ENCODE results near the gene UBE2QL1.

UBE2QL1 gene

GRCh38 chr5:6497262-6497661, 48.6 kb downstream of the UBE2QL1 start (continued):
- TF ChIP-seq ZBTB11 (tag by site-specific recombination; conservative IDR thresholded peaks at IDR 0.05; ENCODE audit: low read depth) = no peak
- TF ChIP-seq ZNF76 (tag by site-specific recombination; IDR thresholded peaks at IDR 0.05; ENCODE audit: borderline replicate concordance, low read depth) = no peak
- TF ChIP-seq, protein P1, sequence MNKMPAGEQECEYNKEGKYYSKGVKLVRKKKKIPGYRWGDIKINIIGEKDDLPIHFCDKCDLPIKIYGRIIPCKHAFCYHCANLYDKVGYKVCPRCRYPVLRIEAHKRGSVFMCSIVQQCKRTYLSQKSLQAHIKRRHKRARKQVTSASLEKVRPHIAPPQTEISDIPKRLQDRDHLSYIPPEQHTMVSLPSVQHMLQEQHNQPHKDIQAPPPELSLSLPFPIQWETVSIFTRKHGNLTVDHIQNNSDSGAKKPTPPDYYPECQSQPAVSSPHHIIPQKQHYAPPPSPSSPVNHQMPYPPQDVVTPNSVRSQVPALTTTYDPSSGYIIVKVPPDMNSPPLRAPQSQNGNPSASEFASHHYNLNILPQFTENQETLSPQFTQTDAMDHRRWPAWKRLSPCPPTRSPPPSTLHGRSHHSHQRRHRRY (tag by site-specific recombination; IDR thresholded peaks at IDR 0.05) = no peak

- POLR2A ChIA-PET = no interaction called here
- H3K4me3 ChIP-seq (ENCODE audit: low read depth, low read length) = no peak overlapping the region
- no peaks in the 10 kb centered on the region for H3K9me3 ChIP-seq (ENCODE audit: control insufficient read depth, insufficient read depth, low read depth, low read length)
- TF ChIP-seq ZNF768 (tag by site-specific recombination; IDR thresholded peaks at IDR 0.05) (no peak), ZBTB8A (tag by site-specific recombination; IDR thresholded peaks at IDR 0.05) (no peak), GFI1B (tag by site-specific recombination; IDR thresholded peaks at IDR 0.05) (no peak), ZNF76 (tag by site-specific recombination; IDR thresholded peaks at IDR 0.05; ENCODE audit: borderline replicate concordance, low read depth) (no peak), ZNF133 (tag by site-specific recombination; IDR thresholded peaks at IDR 0.05) (no peak), ZNF488 (tag by site-specific recombination; IDR thresholded peaks at IDR 0.05) (no peak), ZNF791 (tag by site-specific recombination; IDR thresholded peaks at IDR 0.05) (no peak), ZFP41 (tag by site-specific recombination; IDR thresholded peaks at IDR 0.05; ENCODE audit: borderline replicate concordance) (no peak), SP2 (tag by site-specific recombination; IDR thresholded peaks at IDR 0.05) (no peak), KLF1 (tag by site-specific recombination; IDR thresholded peaks at IDR 0.05) (no peak), SP7 (tag by site-specific recombination; IDR thresholded peaks at IDR 0.05) (no peak), GLIS1 (tag by site-specific recombination; IDR thresholded peaks at IDR 0.05) (no peak)
- TF ChIP-seq, protein P2, sequence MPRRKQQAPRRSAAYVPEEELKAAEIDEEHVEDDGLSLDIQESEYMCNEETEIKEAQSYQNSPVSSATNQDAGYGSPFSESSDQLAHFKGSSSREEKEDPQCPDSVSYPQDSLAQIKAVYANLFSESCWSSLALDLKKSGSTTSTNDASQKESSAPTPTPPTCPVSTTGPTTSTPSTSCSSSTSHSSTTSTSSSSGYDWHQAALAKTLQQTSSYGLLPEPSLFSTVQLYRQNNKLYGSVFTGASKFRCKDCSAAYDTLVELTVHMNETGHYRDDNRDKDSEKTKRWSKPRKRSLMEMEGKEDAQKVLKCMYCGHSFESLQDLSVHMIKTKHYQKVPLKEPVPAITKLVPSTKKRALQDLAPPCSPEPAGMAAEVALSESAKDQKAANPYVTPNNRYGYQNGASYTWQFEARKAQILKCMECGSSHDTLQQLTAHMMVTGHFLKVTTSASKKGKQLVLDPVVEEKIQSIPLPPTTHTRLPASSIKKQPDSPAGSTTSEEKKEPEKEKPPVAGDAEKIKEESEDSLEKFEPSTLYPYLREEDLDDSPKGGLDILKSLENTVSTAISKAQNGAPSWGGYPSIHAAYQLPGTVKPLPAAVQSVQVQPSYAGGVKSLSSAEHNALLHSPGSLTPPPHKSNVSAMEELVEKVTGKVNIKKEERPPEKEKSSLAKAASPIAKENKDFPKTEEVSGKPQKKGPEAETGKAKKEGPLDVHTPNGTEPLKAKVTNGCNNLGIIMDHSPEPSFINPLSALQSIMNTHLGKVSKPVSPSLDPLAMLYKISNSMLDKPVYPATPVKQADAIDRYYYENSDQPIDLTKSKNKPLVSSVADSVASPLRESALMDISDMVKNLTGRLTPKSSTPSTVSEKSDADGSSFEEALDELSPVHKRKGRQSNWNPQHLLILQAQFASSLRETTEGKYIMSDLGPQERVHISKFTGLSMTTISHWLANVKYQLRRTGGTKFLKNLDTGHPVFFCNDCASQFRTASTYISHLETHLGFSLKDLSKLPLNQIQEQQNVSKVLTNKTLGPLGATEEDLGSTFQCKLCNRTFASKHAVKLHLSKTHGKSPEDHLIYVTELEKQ (tag by site-specific recombination; IDR thresholded peaks at IDR 0.05; ENCODE audit: borderline replicate concordance) = no peak
- TF ChIP-seq, protein P3, sequence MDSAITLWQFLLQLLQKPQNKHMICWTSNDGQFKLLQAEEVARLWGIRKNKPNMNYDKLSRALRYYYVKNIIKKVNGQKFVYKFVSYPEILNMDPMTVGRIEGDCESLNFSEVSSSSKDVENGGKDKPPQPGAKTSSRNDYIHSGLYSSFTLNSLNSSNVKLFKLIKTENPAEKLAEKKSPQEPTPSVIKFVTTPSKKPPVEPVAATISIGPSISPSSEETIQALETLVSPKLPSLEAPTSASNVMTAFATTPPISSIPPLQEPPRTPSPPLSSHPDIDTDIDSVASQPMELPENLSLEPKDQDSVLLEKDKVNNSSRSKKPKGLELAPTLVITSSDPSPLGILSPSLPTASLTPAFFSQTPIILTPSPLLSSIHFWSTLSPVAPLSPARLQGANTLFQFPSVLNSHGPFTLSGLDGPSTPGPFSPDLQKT (IDR thresholded peaks at IDR 0.05; ENCODE audit: borderline replicate concordance, low read depth, low read length) = no peak
- CTCF ChIA-PET = no interaction called here
- no peaks in the 10 kb centered on the region for H3K4me1 ChIP-seq (ENCODE audit: control insufficient read depth, insufficient read depth, low read length)
- no peak overlapping the region for H3K27ac ChIP-seq (ENCODE audit: extremely low read depth, low read depth, low read length)
- no peaks in the 10 kb centered on the region for H3K36me3 ChIP-seq (ENCODE audit: control insufficient read depth in 2 of 2, insufficient read depth in 1 of 2, low read length in 2 of 2)
Measured at GRCh38 chr5:6498968-6499367, 50.3 kb downstream of the UBE2QL1 start.

Measured in HEK293 (cell line).